SK-N-SH treated with all-trans-retinoic acid at 6 μM for 48 hours (cell line): Measurements from ENCODE around the gene PGPEP1.
A peak's percentile ranks its signal among the peaks of the same experiment; 100 is the strongest.

ENCODE experiments used
- ATAC-seq: fragments of 200-7000 bp; cut with Tn5 transposase; 3 replicates; pipeline ENCODE4 v1.9.1; 2020; ENCODE audit warnings: mild to moderate bottlenecking, moderate library complexity
- ARNTL ChIP-seq: fragments of 450-650 bp; formaldehyde crosslinking; IDR thresholded peaks from 2 replicates; pipeline ENCODE4 v1.5.0; 2020; ENCODE audit warnings: low read depth, mild to moderate bottlenecking, moderate library complexity, borderline replicate concordance
- BACH2 ChIP-seq: fragments of 250-450 bp; sonication (Bioruptor Pico); IDR thresholded peaks from 2 replicates; pipeline ENCODE4 v1.9.0; 2021; ENCODE audit warnings: mild to moderate bottlenecking, borderline replicate concordance
- CREB5 ChIP-seq: fragments of 250-450 bp; sonication (Bioruptor Pico); IDR thresholded peaks from 2 replicates; pipeline ENCODE4 v1.5.1; 2020; ENCODE audit warnings: low read depth, mild to moderate bottlenecking, moderate library complexity
- CSDC2 ChIP-seq: fragments of 250-450 bp; sonication (Bioruptor Pico); IDR thresholded peaks from 2 replicates; pipeline ENCODE4 v1.5.0; 2020; ENCODE audit warnings: mild to moderate bottlenecking, moderate library complexity
- CSRNP3 ChIP-seq: fragments of 250-450 bp; sonication (Bioruptor Pico); IDR thresholded peaks from 2 replicates; pipeline ENCODE4 v1.5.1; 2021; ENCODE audit warnings: mild to moderate bottlenecking, moderate library complexity
- ESRRG ChIP-seq: fragments of 250-450 bp; sonication (Bioruptor Pico); IDR thresholded peaks from 2 replicates; pipeline ENCODE4 v1.6.1; 2021; ENCODE audit warnings: mild to moderate bottlenecking
- GLIS3 ChIP-seq: fragments of 250-450 bp; sonication (Bioruptor Pico); IDR thresholded peaks from 2 replicates; pipeline ENCODE4 v1.5.0; 2020; ENCODE audit warnings: mild to moderate bottlenecking, moderate library complexity
- ISL1 ChIP-seq: fragments of 250-450 bp; sonication (Bioruptor Pico); IDR thresholded peaks from 2 replicates; pipeline ENCODE4 v2.1.2; 2022; ENCODE audit warnings: mild to moderate bottlenecking, moderate library complexity
- OSR1 ChIP-seq: fragments of 250-450 bp; sonication (Bioruptor Pico); IDR thresholded peaks from 2 replicates; pipeline ENCODE4 v1.8.0; 2022; ENCODE audit warnings: moderate library complexity, mild to moderate bottlenecking, inconsistent platforms
- PATZ1 ChIP-seq: fragments of 250-450 bp; sonication (Bioruptor Pico); IDR thresholded peaks from 2 replicates; pipeline ENCODE4 v1.8.0; 2020; ENCODE audit warnings: mild to moderate bottlenecking, moderate library complexity, borderline replicate concordance
- POU6F1 ChIP-seq: fragments of 250-450 bp; sonication (Bioruptor Pico); IDR thresholded peaks from 2 replicates; pipeline ENCODE4 v1.8.0; 2021; ENCODE audit warnings: low read depth, mild to moderate bottlenecking, moderate library complexity, borderline replicate concordance
- PPARA ChIP-seq: fragments of 250-450 bp; sonication (Bioruptor Pico); IDR thresholded peaks from 2 replicates; pipeline ENCODE4 v1.5.0; 2020; ENCODE audit warnings: mild to moderate bottlenecking, borderline replicate concordance
- RARB ChIP-seq: fragments of 250-450 bp; sonication (Bioruptor Pico); IDR thresholded peaks from 2 replicates; pipeline ENCODE4 v1.8.0; 2021; ENCODE audit warnings: mild to moderate bottlenecking, moderate library complexity
- SNAI2 ChIP-seq: fragments of 250-450 bp; sonication (Bioruptor Pico); IDR thresholded peaks from 2 replicates; pipeline ENCODE4 v1.5.0; 2020; ENCODE audit warnings: mild to moderate bottlenecking, moderate library complexity
- TCF4 ChIP-seq: fragments of 250-450 bp; sonication (Bioruptor Pico); IDR thresholded peaks from 2 replicates; pipeline ENCODE4 v1.8.0; 2021; ENCODE audit warnings: mild to moderate bottlenecking, moderate library complexity, borderline replicate concordance
- TOX ChIP-seq: fragments of 250-450 bp; sonication (Bioruptor Pico); IDR thresholded peaks from 2 replicates; pipeline ENCODE4 v1.8.0; 2021; ENCODE audit warnings: mild to moderate bottlenecking, moderate library complexity, borderline replicate concordance
- TSHZ2 ChIP-seq: fragments of 250-450 bp; sonication (Bioruptor Pico); IDR thresholded peaks from 2 replicates; pipeline ENCODE4 v1.5.0; 2020; ENCODE audit warnings: mild to moderate bottlenecking, moderate library complexity
- ZC3H10 ChIP-seq: fragments of 250-450 bp; sonication (Bioruptor Pico); IDR thresholded peaks from 2 replicates; pipeline ENCODE4 v1.5.1; 2021; ENCODE audit warnings: mild to moderate bottlenecking, moderate library complexity
- ZFP3 ChIP-seq: fragments of 250-450 bp; sonication (Bioruptor Pico); IDR thresholded peaks from 2 replicates; pipeline ENCODE4 v1.5.0; 2020; ENCODE audit warnings: mild to moderate bottlenecking, moderate library complexity
- ZFP30 ChIP-seq: fragments of 450-650 bp; formaldehyde crosslinking; IDR thresholded peaks from 2 replicates; pipeline ENCODE4 v1.5.0; 2022; ENCODE audit warnings: mild to moderate bottlenecking, moderate library complexity
- ZNF565 ChIP-seq: fragments of 450-650 bp; formaldehyde crosslinking; conservative IDR thresholded peaks from 2 replicates; pipeline ENCODE4 v1.5.0; 2020; ENCODE audit warnings: low read depth, mild to moderate bottlenecking, moderate library complexity
- ZNF70 ChIP-seq: fragments of 450-650 bp; formaldehyde crosslinking; IDR thresholded peaks from 2 replicates; pipeline ENCODE4 v1.5.0; 2020; ENCODE audit warnings: mild to moderate bottlenecking, moderate library complexity
- ZNF8 ChIP-seq: fragments of 450-650 bp; formaldehyde crosslinking; IDR thresholded peaks from 2 replicates; pipeline ENCODE4 v1.5.0; 2020; ENCODE audit warnings: mild to moderate bottlenecking, moderate library complexity

Gene PGPEP1

GRCh38 chr19:18373892-18374629, 33.7 kb downstream of the PGPEP1 start:
- TF ChIP-seq PATZ1 (peak; percentile 56; the same call in 1 of the 2 replicates), BACH2 (no peak; the same call in 1 of the 2 replicates), ESRRG (CRISPR knock-in tag) (peak; percentile 67), GLIS3 (CRISPR knock-in tag) (0 out of 2 replicates have a peak, but pooled peaks have one; percentile 21), POU6F1 (CRISPR knock-in tag) (peak; percentile 93; the same call in 1 of the 2 replicates), TCF4 (CRISPR knock-in tag) (0 out of 2 replicates have a peak, but pooled peaks have one; percentile 13), OSR1 (CRISPR knock-in tag) (peak; percentile 95), TSHZ2 (CRISPR knock-in tag) (peak; percentile 76), SNAI2 (peak; percentile 97), CSDC2 (CRISPR knock-in tag) (peak; percentile 99), ZFP3 (peak; percentile 93), TOX (CRISPR knock-in tag) (peak; percentile 76), CREB5 (peak; percentile 71), ARNTL (CRISPR knock-in tag) (no peak), ISL1 (CRISPR knock-in tag) (peak; percentile 60; the same call in 1 of the 2 replicates), ZNF70 (CRISPR knock-in tag) (no peak), PPARA (no peak), ZNF565 (CRISPR knock-in tag) (peak; percentile 75; the same call in 1 of the 2 replicates), CSRNP3 (CRISPR knock-in tag) (no peak), ZFP30 (peak; percentile 52; the same call in 1 of the 2 replicates), ZNF8 (CRISPR knock-in tag) (peak; percentile 31; the same call in 1 of the 2 replicates), ZC3H10 (CRISPR knock-in tag) (peak; percentile 94), RARB (peak; percentile 91; the same call in 1 of the 2 replicates)
- ATAC-seq = peak; percentile 90

GRCh38 chr19:18377026-18377425, 36.6 kb downstream of the PGPEP1 start:
- no peak for ATAC-seq
- no peak for TF ChIP-seq CSRNP3 (CRISPR knock-in tag)
- TF ChIP-seq ZNF8 (CRISPR knock-in tag) = no peak
- TF ChIP-seq OSR1 (CRISPR knock-in tag) = no peak
- no peak for TF ChIP-seq GLIS3 (CRISPR knock-in tag)
- no peak for TF ChIP-seq ISL1 (CRISPR knock-in tag)
- no peak for TF ChIP-seq ESRRG (CRISPR knock-in tag)
- TF ChIP-seq POU6F1 (CRISPR knock-in tag) = no peak
- no peak for TF ChIP-seq PATZ1
- TF ChIP-seq ZFP3 = no peak
- no peak for TF ChIP-seq BACH2
- no peak for TF ChIP-seq CSDC2 (CRISPR knock-in tag)
- no peak for TF ChIP-seq TOX (CRISPR knock-in tag)
- TF ChIP-seq RARB = no peak
- TF ChIP-seq TCF4 (CRISPR knock-in tag) = no peak
- no peak for TF ChIP-seq ARNTL (CRISPR knock-in tag)
